ENCODE data around the gene NATD1.

Gene NATD1

GRCh38 chr17:21275047-21275578 lies 21.9 kb upstream of the NATD1 start:
- DNase-seq: no peak

GRCh38 chr17:21272881-21273792 lies 19.9 kb upstream of the NATD1 start:
- no peak for DNase-seq

- DNase-seq: no peak
Measured at GRCh38 chr17:21272250-21272649, 19.0 kb upstream of the NATD1 start.

DNA sequence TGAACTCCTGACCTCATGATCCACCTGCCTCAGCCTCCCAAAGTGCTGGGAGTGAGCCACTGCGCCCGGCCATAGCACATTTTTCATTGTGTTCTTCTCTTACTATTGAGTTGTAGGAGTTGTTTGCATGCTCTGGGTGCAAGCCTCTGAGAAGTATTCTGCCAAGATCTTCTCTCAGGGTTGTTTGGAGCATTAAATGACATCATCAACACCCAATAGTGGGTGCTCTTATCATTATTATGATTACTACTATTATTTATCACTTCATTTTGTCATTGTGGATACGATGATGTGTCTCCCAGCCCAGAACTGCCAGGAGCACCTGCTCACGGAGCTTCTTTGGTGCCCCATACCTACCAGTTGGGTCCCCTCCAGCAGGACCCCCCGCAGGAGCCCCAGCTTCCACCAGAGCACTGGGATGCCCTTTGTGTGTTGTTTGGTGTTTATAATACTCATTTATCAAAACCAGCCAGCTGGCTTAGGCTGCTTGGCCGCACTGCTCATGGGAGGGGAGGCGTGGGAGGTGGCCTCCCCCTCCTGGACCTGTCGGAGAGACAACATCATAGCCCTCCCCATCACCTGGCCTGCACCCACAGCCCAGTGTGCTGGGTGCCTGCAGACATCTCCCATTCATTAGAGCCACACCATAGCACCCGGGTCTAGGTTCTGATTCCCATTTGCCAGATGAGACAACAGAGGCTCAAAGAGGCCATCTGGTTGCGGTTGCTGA lies 18.4 kb upstream of the NATD1 start:
- DNase-seq: no peak

- no peak for DNase-seq
Measured at GRCh38 chr17:21269394-21269793, 16.2 kb upstream of the NATD1 start.

DNA sequence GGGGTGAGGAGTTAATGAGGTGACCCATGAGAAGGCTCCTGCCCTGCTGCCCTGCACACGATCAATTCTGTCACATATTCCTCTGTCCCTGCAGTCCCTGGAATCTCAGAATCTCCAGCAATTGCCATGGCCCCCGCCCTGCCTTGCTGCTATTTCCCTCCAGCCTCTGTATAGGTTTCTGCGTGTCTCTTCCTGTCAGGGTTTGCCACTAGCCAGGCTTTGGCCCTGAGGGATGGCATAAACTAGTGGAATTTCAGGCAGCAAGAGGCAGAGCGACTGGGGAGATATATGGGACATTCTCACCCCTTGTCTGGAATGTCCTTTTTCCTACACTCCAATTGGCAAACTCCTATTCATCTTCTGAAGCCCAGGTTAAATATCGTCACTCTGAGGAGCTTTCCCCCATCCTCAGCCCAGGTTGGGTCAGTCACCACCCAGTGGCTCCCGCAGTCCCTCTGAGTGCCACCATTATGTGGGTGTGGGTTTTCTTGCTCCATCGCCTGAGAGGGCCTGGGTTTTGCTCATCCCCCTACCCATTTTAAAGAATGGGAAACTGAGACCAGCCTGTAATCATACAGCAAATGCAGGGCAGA lies 15.5 kb upstream of the NATD1 start:
- no peak for DNase-seq

DNA sequence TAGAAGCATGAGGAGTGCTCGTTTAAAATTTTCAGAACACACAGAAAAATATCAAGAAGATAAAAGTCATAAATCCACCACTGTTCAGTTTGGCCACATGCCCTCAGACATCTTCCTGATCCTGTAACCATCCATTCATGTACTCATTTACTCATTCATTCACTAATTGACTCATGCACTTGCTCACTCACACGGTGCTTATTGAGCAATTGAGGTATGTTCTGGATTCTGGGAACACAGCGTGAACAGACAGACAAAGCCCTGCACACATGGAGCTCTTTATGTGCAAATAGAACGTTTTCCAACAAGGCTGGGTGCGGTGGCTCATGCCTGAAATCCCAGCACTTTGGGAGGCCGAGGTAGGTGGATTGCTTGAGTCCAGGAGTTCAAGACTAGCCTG lies 10.2 kb upstream of the NATD1 start:
- no peak for DNase-seq

GRCh38 chr17:21262259-21262993 lies 9.2 kb upstream of the NATD1 start:
- no peak for DNase-seq

DNA sequence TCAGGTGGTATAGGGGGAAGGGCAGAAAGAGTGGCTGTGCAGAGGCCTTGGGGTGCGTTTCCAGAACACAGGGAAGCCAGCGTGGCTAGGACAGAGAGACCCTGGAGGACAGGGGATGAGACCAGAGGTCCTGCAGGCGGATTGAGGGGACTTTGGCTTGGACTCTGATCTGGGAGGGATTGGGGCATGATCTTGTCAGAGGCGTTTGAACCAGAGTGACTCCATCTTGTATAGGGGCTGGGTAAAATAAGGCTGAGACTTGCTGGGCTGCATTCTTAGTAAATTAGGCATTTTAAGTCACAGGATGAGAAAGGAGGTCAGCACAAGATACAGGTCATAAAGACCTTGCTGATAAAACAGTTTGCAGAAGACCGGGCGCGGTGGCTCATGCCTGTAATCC lies 5.4 kb upstream of the NATD1 start:
- no peak for DNase-seq

DNA sequence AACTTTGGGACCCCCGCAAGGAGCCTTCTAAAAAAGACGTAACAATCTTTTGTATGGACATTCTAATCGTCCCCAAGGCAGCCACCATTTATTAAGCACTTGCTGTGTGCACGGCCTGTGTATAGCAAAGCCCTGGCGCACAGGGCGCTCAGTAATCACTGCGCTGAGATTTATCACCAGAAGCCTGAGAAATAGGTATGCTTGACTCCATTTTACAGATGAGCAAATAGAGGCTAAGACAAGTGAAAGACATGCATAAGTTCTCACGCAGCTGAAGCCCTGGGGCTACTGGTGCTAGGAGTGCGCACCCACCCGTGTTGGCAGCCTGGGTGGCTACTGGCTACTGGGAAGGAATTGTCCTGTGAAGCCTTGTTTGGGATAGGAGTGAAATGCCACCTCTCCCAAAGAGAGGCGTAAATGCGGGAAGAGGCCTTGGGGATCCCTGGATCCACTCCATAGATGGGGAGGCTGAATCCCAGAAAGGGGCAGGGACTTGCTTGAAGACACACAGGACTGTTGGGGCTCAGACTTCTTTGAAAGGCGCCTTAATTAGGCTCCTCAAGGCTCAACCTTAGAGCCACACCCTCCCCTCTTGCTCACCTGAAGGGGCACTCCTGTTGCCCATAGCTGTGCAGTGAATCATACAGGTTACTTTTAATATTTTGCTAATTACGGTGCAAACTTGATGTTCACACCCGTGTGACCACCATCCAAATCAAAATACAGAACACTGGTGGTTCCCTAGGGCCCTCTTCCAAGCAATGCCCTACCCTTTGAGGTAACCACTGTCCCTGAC lies 634 bp upstream of the NATD1 start:
- DNase-seq: no peak

DNA sequence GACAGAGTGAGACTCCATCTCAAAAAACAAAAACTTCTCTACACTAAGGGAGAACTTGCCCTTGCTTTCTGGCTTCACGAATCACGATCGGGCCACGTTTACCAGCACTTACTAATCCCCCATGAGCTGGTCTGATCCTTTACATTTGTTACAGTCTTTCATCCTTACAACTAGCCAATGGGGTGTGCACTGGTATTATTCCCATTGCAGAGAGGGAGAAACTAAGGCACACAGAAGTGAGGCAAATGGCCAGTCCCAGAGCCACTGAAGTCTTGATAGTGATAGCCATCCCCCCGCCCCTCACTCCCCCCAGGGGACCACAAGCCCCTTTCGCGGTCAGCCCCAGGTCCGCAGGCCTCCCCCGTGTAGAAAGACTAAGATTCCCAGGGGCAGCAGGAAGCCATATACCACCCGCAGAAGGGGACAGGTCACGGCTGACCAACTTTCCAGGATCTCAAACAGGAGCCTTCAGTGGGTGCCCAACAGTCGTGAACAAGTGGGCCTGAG lies 868 bp downstream of the NATD1 start:
- DNase-seq: no peak

- DNase-seq: no peak
Measured at GRCh38 chr17:21251337-21252010, 1.7 kb downstream of the NATD1 start.

GRCh38 chr17:21250854-21251253 lies 2.4 kb downstream of the NATD1 start:
- no peak for DNase-seq

DNA sequence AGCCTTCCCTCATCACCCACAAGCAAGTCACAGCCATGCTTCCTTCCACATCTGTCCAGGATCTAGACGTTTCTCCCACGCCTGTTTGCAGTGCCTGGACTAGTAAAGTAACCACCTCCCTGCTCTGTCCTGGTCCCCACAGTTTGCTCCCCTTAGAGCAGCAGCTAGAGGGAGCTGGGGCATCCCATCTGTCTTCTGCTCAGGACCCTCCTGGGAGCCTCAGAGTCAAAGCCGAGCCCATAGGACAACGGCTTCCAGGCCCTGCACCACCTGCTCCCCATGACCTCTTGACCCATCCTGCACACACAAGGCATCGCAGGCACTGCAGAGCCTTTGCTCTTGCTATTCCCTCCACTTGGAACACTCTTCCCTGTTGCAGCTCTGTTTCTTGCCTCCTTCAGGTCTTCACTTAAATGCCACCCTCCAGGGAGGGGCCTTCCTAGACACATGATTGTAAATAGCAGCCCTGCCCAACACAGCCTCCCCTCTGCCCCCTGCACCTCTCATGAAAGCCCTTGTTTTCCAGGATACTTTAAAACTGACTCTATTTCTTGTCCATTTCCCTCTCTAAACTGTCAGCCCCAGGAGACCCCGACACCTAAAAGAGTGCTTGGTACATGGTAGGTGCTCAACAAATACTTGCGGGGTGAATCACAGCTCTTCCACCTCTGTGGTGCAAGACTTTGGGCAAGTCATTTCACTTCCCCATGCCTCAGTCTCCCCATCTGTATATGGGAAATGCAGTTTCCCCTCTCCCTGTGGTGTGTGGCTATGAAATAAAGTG lies 3.1 kb downstream of the NATD1 start:
- no peak for DNase-seq

GRCh38 chr17:21249086-21249795 lies 4.0 kb downstream of the NATD1 start:
- no peak for DNase-seq

GRCh38 chr17:21248500-21248899 lies 4.7 kb downstream of the NATD1 start:
- no peak for DNase-seq

- DNase-seq: no peak
Measured at GRCh38 chr17:21247552-21248258, 5.5 kb downstream of the NATD1 start.

DNA sequence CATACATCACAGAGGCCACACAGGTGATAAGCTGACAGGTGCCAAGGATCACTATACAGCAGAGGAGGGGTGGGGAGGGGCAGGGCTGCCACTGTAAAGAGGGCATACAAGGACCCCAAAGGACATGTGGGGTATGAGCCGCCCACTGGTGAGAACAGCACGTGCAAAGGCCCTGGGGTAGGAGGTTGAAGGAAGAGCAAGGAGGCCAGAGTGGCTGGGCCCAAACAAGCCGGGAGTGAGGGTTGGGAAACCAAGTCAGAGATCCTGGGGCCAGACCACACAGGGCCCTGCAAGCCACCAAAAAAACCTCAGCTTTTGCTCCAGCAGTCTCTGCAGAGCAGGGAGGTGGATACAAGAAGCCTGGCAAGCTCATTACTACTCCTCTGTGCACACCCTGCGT lies 6.5 kb downstream of the NATD1 start:
- DNase-seq: no peak

- no peak for DNase-seq
Measured at GRCh38 chr17:21245639-21246084, 7.5 kb downstream of the NATD1 start.
